ENCODE data around the gene PPIL3. TPM values are rescaled to one million over a fixed set of nuclear protein-coding genes. Genes with fewer than 3 reads are reported as not detected.
A peak's percentile ranks its signal among the peaks of the same experiment; 100 is the strongest.
"Not testable (repeated sequence)": the region's sequence is repeated elsewhere in the genome, so short reads cannot be mapped to it uniquely, and the experiment has no call there.

The PPIL3 gene
- total RNA-seq, 1 donor from 2014 or later, result 41.1 TPM

- DNase-seq (ENCODE audit: low spot score), result no peak
- H3K27me3 Mint-ChIP-seq (ENCODE audit: unreplicated experiment), result no peaks in the 10 kb centered on the region
- no peak for TF ChIP-seq CTCF (IDR thresholded peaks at IDR 0.05; ENCODE audit: unreplicated experiment)
- no peak overlapping the region for H3K27ac Mint-ChIP-seq (ENCODE audit: unreplicated experiment)
- no peaks in the 10 kb centered on the region for H3K9me3 Mint-ChIP-seq (ENCODE audit: unreplicated experiment)
- no peaks in the 10 kb centered on the region for H3K4me1 Mint-ChIP-seq (ENCODE audit: unreplicated experiment)
- no peak overlapping the region for H3K4me3 Mint-ChIP-seq (ENCODE audit: unreplicated experiment)
- H3K36me3 Mint-ChIP-seq (ENCODE audit: low read depth, unreplicated experiment), result peaks cover 33% of the 10 kb centered on the region
Observed at GRCh38 chr2:200913654-200914053, 24.8 kb upstream of the PPIL3 start.

- no peak for DNase-seq (ENCODE audit: low spot score)
- TF ChIP-seq CTCF (IDR thresholded peaks at IDR 0.05; ENCODE audit: unreplicated experiment), result no peak
- Mint-ChIP-seq H3K27me3 (ENCODE audit: unreplicated experiment) (no peaks in the 10 kb centered on the region), H3K36me3 (ENCODE audit: low read depth, unreplicated experiment) (peaks cover 26% of the 10 kb centered on the region), H3K27ac (ENCODE audit: unreplicated experiment) (no peak overlapping the region), H3K4me3 (ENCODE audit: unreplicated experiment) (no peak overlapping the region), H3K4me1 (ENCODE audit: unreplicated experiment) (no peaks in the 10 kb centered on the region), H3K9me3 (ENCODE audit: unreplicated experiment) (no peaks in the 10 kb centered on the region)
Observed at GRCh38 chr2:200909958-200910357, 21.1 kb upstream of the PPIL3 start.

- H3K36me3 Mint-ChIP-seq (ENCODE audit: low read depth, unreplicated experiment), result peaks cover 3% of the 10 kb centered on the region
- no peaks in the 10 kb centered on the region for H3K27me3 Mint-ChIP-seq (ENCODE audit: unreplicated experiment)
- H3K4me3 Mint-ChIP-seq (ENCODE audit: unreplicated experiment), result peak overlapping the region; percentile 4
- no peak overlapping the region for H3K27ac Mint-ChIP-seq (ENCODE audit: unreplicated experiment)
- peaks cover 4% of the 10 kb centered on the region for H3K4me1 Mint-ChIP-seq (ENCODE audit: unreplicated experiment)
- DNase-seq (ENCODE audit: low spot score), result peak; percentile 69
- H3K9me3 Mint-ChIP-seq (ENCODE audit: unreplicated experiment), result no peaks in the 10 kb centered on the region
- peak; percentile 19 for TF ChIP-seq CTCF (IDR thresholded peaks at IDR 0.05; ENCODE audit: unreplicated experiment)
Observed at GRCh38 chr2:200905618-200906296, 16.9 kb upstream of the PPIL3 start.

- peak; percentile 77 for TF ChIP-seq CTCF (IDR thresholded peaks at IDR 0.05; ENCODE audit: unreplicated experiment)
- no peaks in the 10 kb centered on the region for H3K27me3 Mint-ChIP-seq (ENCODE audit: unreplicated experiment)
- peaks cover 4% of the 10 kb centered on the region for H3K4me1 Mint-ChIP-seq (ENCODE audit: unreplicated experiment)
- H3K36me3 Mint-ChIP-seq (ENCODE audit: low read depth, unreplicated experiment), result peaks cover 3% of the 10 kb centered on the region
- no peak overlapping the region for H3K27ac Mint-ChIP-seq (ENCODE audit: unreplicated experiment)
- no peaks in the 10 kb centered on the region for H3K9me3 Mint-ChIP-seq (ENCODE audit: unreplicated experiment)
- peak; percentile 68 for DNase-seq (ENCODE audit: low spot score)
- H3K4me3 Mint-ChIP-seq (ENCODE audit: unreplicated experiment), result no peak overlapping the region
Observed at GRCh38 chr2:200901459-200902072, 12.7 kb upstream of the PPIL3 start.

GRCh38 chr2:200899482-200899881 is 10.6 kb upstream of the PPIL3 start:
- TF ChIP-seq CTCF (IDR thresholded peaks at IDR 0.05; ENCODE audit: unreplicated experiment), result no peak
- DNase-seq (ENCODE audit: low spot score), result no peak
- Mint-ChIP-seq H3K27ac (ENCODE audit: unreplicated experiment) (no peak overlapping the region), H3K27me3 (ENCODE audit: unreplicated experiment) (no peaks in the 10 kb centered on the region), H3K9me3 (ENCODE audit: unreplicated experiment) (no peaks in the 10 kb centered on the region), H3K4me1 (ENCODE audit: unreplicated experiment) (peaks cover 4% of the 10 kb centered on the region), H3K36me3 (ENCODE audit: low read depth, unreplicated experiment) (peaks cover 7% of the 10 kb centered on the region), H3K4me3 (ENCODE audit: unreplicated experiment) (no peak overlapping the region)

GRCh38 chr2:200881715-200882249 is 7.1 kb downstream of the PPIL3 start:
- H3K27ac Mint-ChIP-seq (ENCODE audit: unreplicated experiment); H3K4me3 Mint-ChIP-seq (ENCODE audit: unreplicated experiment); H3K27me3 Mint-ChIP-seq (ENCODE audit: unreplicated experiment); DNase-seq (ENCODE audit: low spot score); H3K4me1 Mint-ChIP-seq (ENCODE audit: unreplicated experiment); H3K9me3 Mint-ChIP-seq (ENCODE audit: unreplicated experiment): not testable (repeated sequence)
- peaks cover 18% of the 10 kb centered on the region for H3K36me3 Mint-ChIP-seq (ENCODE audit: low read depth, unreplicated experiment)

All from endothelial cell (in vitro differentiated cells).